ENCODE data around the gene ST6GAL1. TPM values are rescaled to one million over a fixed set of nuclear protein-coding genes. Genes with fewer than 3 reads are reported as not detected.

The ST6GAL1 gene
- total RNA-seq, 1 experiment from 2014 or later = 11.8 TPM

- in situ Hi-C loops (cut with HindIII; ENCODE audit: low sequenced_read_pairs) = no loop called here
- DNase-seq (ENCODE audit: low spot score) = no peak
Observed at GRCh38 chr3:186909078-186909853, 21.1 kb upstream of the ST6GAL1 start.

- in situ Hi-C loops (cut with HindIII; ENCODE audit: low sequenced_read_pairs) = no loop called here
- no peak for DNase-seq (ENCODE audit: low spot score)
Observed at GRCh38 chr3:186915806-186916796, 14.2 kb upstream of the ST6GAL1 start.

GRCh38 chr3:186917512-186918312 lies 12.6 kb upstream of the ST6GAL1 start:
- no peak for DNase-seq (ENCODE audit: low spot score)
- in situ Hi-C loops (cut with HindIII; ENCODE audit: low sequenced_read_pairs) = no loop called here

- in situ Hi-C loops (cut with HindIII; ENCODE audit: low sequenced_read_pairs) = no loop called here
- no peak for DNase-seq (ENCODE audit: low spot score)
Observed at GRCh38 chr3:186920301-186920700, 10.0 kb upstream of the ST6GAL1 start.

GRCh38 chr3:186920796-186921195 lies 9.5 kb upstream of the ST6GAL1 start:
- DNase-seq (ENCODE audit: low spot score) = no peak
- in situ Hi-C loops (cut with HindIII; ENCODE audit: low sequenced_read_pairs) = no loop called here

- no peak for DNase-seq (ENCODE audit: low spot score)
- in situ Hi-C loops (cut with HindIII; ENCODE audit: low sequenced_read_pairs) = no loop called here
Observed at GRCh38 chr3:186921578-186921977, 8.7 kb upstream of the ST6GAL1 start.

- no peak for DNase-seq (ENCODE audit: low spot score)
- in situ Hi-C loops (cut with HindIII; ENCODE audit: low sequenced_read_pairs) = no loop called here
Observed at GRCh38 chr3:186922224-186922623, 8.1 kb upstream of the ST6GAL1 start.

GRCh38 chr3:186922790-186923189 lies 7.5 kb upstream of the ST6GAL1 start:
- no peak for DNase-seq (ENCODE audit: low spot score)
- in situ Hi-C loops (cut with HindIII; ENCODE audit: low sequenced_read_pairs) = no loop called here

GRCh38 chr3:186923241-186923640 lies 7.1 kb upstream of the ST6GAL1 start:
- DNase-seq (ENCODE audit: low spot score) = no peak
- in situ Hi-C loops (cut with HindIII; ENCODE audit: low sequenced_read_pairs) = no loop called here

GRCh38 chr3:186925826-186926225 lies 4.5 kb upstream of the ST6GAL1 start:
- in situ Hi-C loops (cut with HindIII; ENCODE audit: low sequenced_read_pairs) = no loop called here
- no peak for DNase-seq (ENCODE audit: low spot score)

GRCh38 chr3:186929186-186929585 lies 1.1 kb upstream of the ST6GAL1 start:
- in situ Hi-C loops (cut with HindIII; ENCODE audit: low sequenced_read_pairs) = no loop called here
- no peak for DNase-seq (ENCODE audit: low spot score)

GRCh38 chr3:186929685-186930084 lies 641 bp upstream of the ST6GAL1 start:
- in situ Hi-C loops (cut with HindIII; ENCODE audit: low sequenced_read_pairs) = no loop called here
- no peak for DNase-seq (ENCODE audit: low spot score)

GRCh38 chr3:186930641-186931531 lies 560 bp downstream of the ST6GAL1 start:
- in situ Hi-C loops (cut with HindIII; ENCODE audit: low sequenced_read_pairs) = no loop called here
- peak; percentile 11 for DNase-seq (ENCODE audit: low spot score)

GRCh38 chr3:186931532-186932280 lies 1.4 kb downstream of the ST6GAL1 start:
- in situ Hi-C loops (cut with HindIII; ENCODE audit: low sequenced_read_pairs) = no loop called here
- DNase-seq (ENCODE audit: low spot score) = no peak

- DNase-seq (ENCODE audit: low spot score) = no peak
- in situ Hi-C loops (cut with HindIII; ENCODE audit: low sequenced_read_pairs) = no loop called here
Observed at GRCh38 chr3:186932281-186933181, 2.2 kb downstream of the ST6GAL1 start.

- no peak for DNase-seq (ENCODE audit: low spot score)
- in situ Hi-C loops (cut with HindIII; ENCODE audit: low sequenced_read_pairs) = no loop called here
Observed at GRCh38 chr3:186933816-186934215, 3.5 kb downstream of the ST6GAL1 start.

GRCh38 chr3:186935133-186935532 lies 4.8 kb downstream of the ST6GAL1 start:
- no peak for DNase-seq (ENCODE audit: low spot score)
- in situ Hi-C loops (cut with HindIII; ENCODE audit: low sequenced_read_pairs) = no loop called here
